ENCODE results near the gene SPX. TPM values are rescaled to one million over a fixed set of nuclear protein-coding genes. Genes with fewer than 3 reads are reported as not detected.

Gene SPX
- total RNA-seq = 0.59 TPM
- long read RNA-seq, partial matches to known transcripts = 0 of 1 reads
- long read RNA-seq, other reads (novel, unspliced or antisense) = 0 of 1 reads

GRCh38 chr12:21526053-21526452 lies at the start of gene SPX:
TSS of gene SPX (plus strand) at chr12:21526296. CDS start at chr12:21526473, 177 bp downstream.
- Histone ChIP-seq H3K4me3 (peak within 1 kb of the TSS; percentile 61), H3K4me1 (no peaks in the 10 kb centered on the region), H3K9me3 (no peaks in the 10 kb centered on the region), H3K27ac (no peak within 1 kb of the TSS), H3K27me3 (ENCODE audit: low read depth) (peaks cover 12% of the 10 kb centered on the region), H3K36me3 (no peaks in the 10 kb centered on the region)
- no peak for TF ChIP-seq CTCF (IDR thresholded peaks at IDR 0.05)
- DNase-seq (no peak), ATAC-seq (no peak)
- intact Hi-C loops (cut with DNase I) = no loop called here

- no peaks in the 10 kb centered on the region for H3K27me3 ChIP-seq (ENCODE audit: low read depth)
- no peak for DNase-seq
- peaks cover 96% of the 10 kb centered on the region for H3K36me3 ChIP-seq
- H3K4me1 ChIP-seq = no peaks in the 10 kb centered on the region
- H3K27ac ChIP-seq = no peak overlapping the region
- H3K9me3 ChIP-seq = no peaks in the 10 kb centered on the region
- intact Hi-C loops (cut with DNase I) = no loop called here
- TF ChIP-seq CTCF (IDR thresholded peaks at IDR 0.05) = no peak
- H3K4me3 ChIP-seq = no peak overlapping the region
- no peak for ATAC-seq
These were observed 49.1 kb upstream of the SPX start for GRCh38 chr12:21476949-21477348.

GRCh38 chr12:21478756-21479455 lies 47.2 kb upstream of the SPX start:
- no peak for TF ChIP-seq CTCF (IDR thresholded peaks at IDR 0.05)
- Histone ChIP-seq H3K4me3 (no peak overlapping the region), H3K36me3 (peaks cover 94% of the 10 kb centered on the region), H3K9me3 (no peaks in the 10 kb centered on the region), H3K27me3 (ENCODE audit: low read depth) (no peaks in the 10 kb centered on the region), H3K27ac (no peak overlapping the region), H3K4me1 (no peaks in the 10 kb centered on the region)
- intact Hi-C loops (cut with DNase I) = no loop called here
- DNase-seq = no peak
- no peak for ATAC-seq

- Histone ChIP-seq H3K9me3 (no peaks in the 10 kb centered on the region), H3K36me3 (peaks cover 71% of the 10 kb centered on the region), H3K27ac (no peak overlapping the region), H3K4me1 (no peaks in the 10 kb centered on the region), H3K4me3 (no peak overlapping the region), H3K27me3 (ENCODE audit: low read depth) (no peaks in the 10 kb centered on the region)
- intact Hi-C loops (cut with DNase I) = no loop called here
- ATAC-seq (no peak), DNase-seq (no peak)
- TF ChIP-seq CTCF (IDR thresholded peaks at IDR 0.05) = no peak
These were observed 42.6 kb upstream of the SPX start for GRCh38 chr12:21483531-21483930.

- no peak for TF ChIP-seq CTCF (IDR thresholded peaks at IDR 0.05)
- no peak for DNase-seq
- no peak overlapping the region for H3K27ac ChIP-seq
- H3K4me1 ChIP-seq = no peaks in the 10 kb centered on the region
- intact Hi-C loops (cut with DNase I) = no loop called here
- H3K9me3 ChIP-seq = no peaks in the 10 kb centered on the region
- no peaks in the 10 kb centered on the region for H3K27me3 ChIP-seq (ENCODE audit: low read depth)
- no peak for ATAC-seq
- no peak overlapping the region for H3K4me3 ChIP-seq
- H3K36me3 ChIP-seq = peaks cover 74% of the 10 kb centered on the region
These were observed 40.1 kb upstream of the SPX start for GRCh38 chr12:21485998-21486397.

Measured in lower lobe of right lung (tissue), 2 donors.